GM23338 (cell line): ENCODE measurements around the gene DCT. TPM values are rescaled to one million over a fixed set of nuclear protein-coding genes. Genes with fewer than 3 reads are reported as not detected.

Experiments used
- ATAC-seq: fragments of 200-7000 bp; cut with Tn5 transposase; 3 replicates; pipeline ENCODE4 v1.9.1; 2020
- DNase-seq: peaks from one replicate; pipeline ENCODE4 v3.0.0-alpha.2; 2015; ENCODE audit warnings: low spot score
- H2AFZ ChIP-seq: fragments of 200-600 bp; sonication (generic); 2 replicates; pipeline ENCODE4 v1.8.0; 2016; ENCODE audit warnings: antibody characterized with exemption, mild to moderate bottlenecking, moderate library complexity
- H3F3A ChIP-seq: fragments of 200-600 bp; sonication (generic); replicated peaks from 2 replicates; pipeline ENCODE4 v1.8.0; 2017; ENCODE audit warnings: antibody characterized with exemption, mixed run types, low read depth
- H3K27ac ChIP-seq: fragments of 200-600 bp; sonication (generic); 2 replicates; pipeline ENCODE4 v1.6.1; 2016; ENCODE audit warnings: low read depth
- H3K27me3 ChIP-seq: fragments of 200-600 bp; sonication (generic); 2 replicates; pipeline ENCODE4 v1.8.0; 2016; ENCODE audit warnings: mild to moderate bottlenecking, mixed run types, moderate library complexity; ENCODE audit not compliant: insufficient read depth
- H3K36me3 ChIP-seq: fragments of 200-600 bp; sonication (generic); 2 replicates; pipeline ENCODE4 v1.8.0; 2016; ENCODE audit warnings: mild to moderate bottlenecking; ENCODE audit not compliant: insufficient read depth
- H3K4me1 ChIP-seq: fragments of 200-600 bp; sonication (generic); 2 replicates; pipeline ENCODE4 v1.8.0; 2016; ENCODE audit warnings: mild to moderate bottlenecking, moderate library complexity; ENCODE audit not compliant: insufficient read depth
- H3K4me2 ChIP-seq: fragments of 200-600 bp; sonication (generic); 2 replicates; pipeline ENCODE4 v1.7.1; 2017; ENCODE audit warnings: mixed run types
- H3K4me3 ChIP-seq: fragments of 200-600 bp; sonication (generic); 2 replicates; pipeline ENCODE4 v1.6.1; 2016; ENCODE audit warnings: mixed run types
- H3K79me2 ChIP-seq: fragments of 200-600 bp; sonication (generic); replicated peaks from 2 replicates; pipeline ENCODE4 v1.8.0; 2017; ENCODE audit warnings: mild to moderate bottlenecking; ENCODE audit not compliant: insufficient read depth
- H3K9me2 ChIP-seq: fragments of 200-600 bp; sonication (generic); 2 replicates; pipeline ENCODE4 v1.8.0; 2017; ENCODE audit not compliant: insufficient read depth
- H4K20me1 ChIP-seq: fragments of 200-600 bp; sonication (generic); replicated peaks from 2 replicates; pipeline ENCODE4 v1.8.0; 2017; ENCODE audit warnings: mild to moderate bottlenecking; ENCODE audit not compliant: insufficient read depth
- H3K27ac Mint-ChIP-seq: 2 replicates; pipeline ENCODE4 v1.8.0; 2020; ENCODE audit warnings: inconsistent platforms, mild to moderate bottlenecking, moderate library complexity, mixed read lengths
- H3K27me3 Mint-ChIP-seq: 3 replicates; pipeline ENCODE4 v1.8.0; 2022; ENCODE audit warnings: low read depth, mild to moderate bottlenecking, moderate library complexity, mixed read lengths, inconsistent platforms; ENCODE audit not compliant: insufficient read depth, poor library complexity
- H3K36me3 Mint-ChIP-seq: 3 replicates; pipeline ENCODE4 v1.8.0; 2021; ENCODE audit warnings: low read depth, mild to moderate bottlenecking, inconsistent platforms, moderate library complexity, mixed read lengths
- H3K4me1 Mint-ChIP-seq: 3 replicates; pipeline ENCODE4 v1.8.0; 2020; ENCODE audit warnings: mild to moderate bottlenecking, inconsistent platforms, mixed read lengths
- H3K4me3 Mint-ChIP-seq: 3 replicates; pipeline ENCODE4 v1.8.0; 2021; ENCODE audit warnings: moderate library complexity, mild to moderate bottlenecking, inconsistent platforms, mixed read lengths
- H3K9me3 Mint-ChIP-seq: 3 replicates; pipeline ENCODE4 v1.8.0; 2020; ENCODE audit warnings: moderate library complexity, mild to moderate bottlenecking, inconsistent platforms, mixed read lengths
- CREB1 ChIP-seq: fragments of 250-450 bp; sonication (Bioruptor Pico); IDR thresholded peaks from 2 replicates; pipeline ENCODE4 v1.5.0; 2020; ENCODE audit warnings: low read depth, mild to moderate bottlenecking, moderate library complexity
- EZH2phosphoT487 ChIP-seq: fragments of 200-600 bp; sonication (generic); IDR thresholded peaks from one replicate; pipeline ENCODE4 v1.8.1; 2018; ENCODE audit warnings: antibody characterized with exemption; ENCODE audit not compliant: unreplicated experiment
- JUNB ChIP-seq: IDR thresholded peaks from one replicate; pipeline ENCODE4 v1.6.1; 2016; ENCODE audit warnings: antibody characterized with exemption; ENCODE audit not compliant: unreplicated experiment
- NANOG ChIP-seq: IDR thresholded peaks from 2 replicates; pipeline ENCODE4 v1.6.1; 2016; ENCODE audit warnings: antibody characterized with exemption, borderline replicate concordance
- POLR2AphosphoS5 ChIP-seq: IDR thresholded peaks from 2 replicates; pipeline ENCODE4 v1.6.1; 2016; ENCODE audit warnings: antibody characterized with exemption, low read depth
- STAT1 ChIP-seq: IDR thresholded peaks from one replicate; pipeline ENCODE4 v1.6.1; 2016; ENCODE audit warnings: antibody characterized with exemption; ENCODE audit not compliant: unreplicated experiment
- ZNF114 ChIP-seq: fragments of 250-450 bp; sonication (Bioruptor Pico); IDR thresholded peaks from 2 replicates; pipeline ENCODE4 v1.5.0; 2020; ENCODE audit warnings: mild to moderate bottlenecking, moderate library complexity
- ZNF331 ChIP-seq: fragments of 250-450 bp; sonication (Bioruptor Pico); IDR thresholded peaks from 2 replicates; pipeline ENCODE4 v1.5.0; 2020; ENCODE audit warnings: low read depth, mild to moderate bottlenecking, moderate library complexity
- polyA plus RNA-seq: library from polyadenylated mRNA; unstranded; fragments of >200 nt; fragmentation: Nextera tagmentation; extraction: Ambion mirVana; gene quantifications from 2 replicates; pipeline ENCODE4 v1.2.1, GENCODE V29; 2016
- total RNA-seq: library from RNA; depleted of rRNA; stranded (reverse); fragments of >200 nt; shearing (Covaris generic); gene quantifications from 2 replicates; pipeline ENCODE4 v1.2.3, GENCODE V29; 2014
- TF ChIP-seq, protein P1 (sequence below): IDR thresholded peaks from one replicate; pipeline ENCODE4 v1.6.1; 2018; ENCODE audit warnings: antibody characterized with exemption; ENCODE audit not compliant: unreplicated experiment
- TF ChIP-seq, protein P2 (sequence below): fragments of 250-450 bp; sonication (Bioruptor Pico); IDR thresholded peaks from 2 replicates; pipeline ENCODE4 v1.5.0; 2020; ENCODE audit warnings: mild to moderate bottlenecking, moderate library complexity
- TF ChIP-seq, protein P3 (sequence below): IDR thresholded peaks from 2 replicates; pipeline ENCODE4 v1.6.1; 2016; ENCODE audit warnings: antibody characterized with exemption
- TF ChIP-seq, protein P4 (sequence below), 2 experiments: fragments of 200-600 bp in 1 of 2; sonication (generic) in 1 of 2; conservative IDR thresholded peaks; 2 replicates each; pipeline versions ENCODE4 v1.5.1 to v1.6.1; 2016 to 2017; ENCODE audit warnings: antibody characterized with exemption in 2 of 2, low read depth in 2 of 2, mild to moderate bottlenecking in 2 of 2, moderate library complexity in 1 of 2

Gene DCT
- total and polyA plus RNA-seq, 2 experiments from 2014 or later, result 0.14 TPM; not detected in 1

DNA sequence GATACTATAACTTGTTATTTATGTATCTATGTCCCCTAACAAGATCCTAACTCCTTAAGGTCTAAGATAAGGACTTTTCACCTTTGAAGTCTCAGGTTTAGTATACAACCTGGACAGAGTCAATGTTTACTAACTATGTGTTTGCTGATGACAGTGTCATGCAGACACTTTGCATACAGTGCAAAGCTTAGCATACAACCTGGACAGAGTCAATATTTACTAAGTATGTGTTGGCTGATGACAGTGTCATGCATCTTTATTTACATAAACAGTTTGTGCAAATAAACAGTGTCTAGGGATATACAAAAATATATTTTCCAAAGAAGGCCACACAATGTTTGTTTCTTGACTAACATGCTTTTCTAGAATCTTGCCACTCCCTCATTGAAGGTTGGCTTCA lies 34.7 kb downstream of the DCT start:
- Histone ChIP-seq H2AFZ (no peak overlapping the region), H3K9me2 (no peaks in the 10 kb centered on the region; the same call in 1 of the 2 replicates), H3K4me2 (no peak overlapping the region), H3K27ac (no peak overlapping the region), H3K4me1 (no peaks in the 10 kb centered on the region), H4K20me1 (no peaks in the 10 kb centered on the region), H3K4me3 (no peak overlapping the region), H3K27me3 (no peaks in the 10 kb centered on the region), H3F3A (no peaks in the 10 kb centered on the region), H3K36me3 (no peaks in the 10 kb centered on the region), H3K79me2 (no peaks in the 10 kb centered on the region)
- H3K36me3 Mint-ChIP-seq, result no peaks in the 10 kb centered on the region
- DNase-seq (no peak), ATAC-seq (no peak)
- no peak overlapping the region for H3K4me3 Mint-ChIP-seq
- TF ChIP-seq ZNF331 (CRISPR knock-in tag) (no peak), ZNF114 (CRISPR knock-in tag) (no peak), STAT1 (no peak), EZH2phosphoT487 (no peak), NANOG (no peak), JUNB (no peak), CREB1 (CRISPR knock-in tag) (no peak), POLR2AphosphoS5 (no peak)
- TF ChIP-seq, protein P1, sequence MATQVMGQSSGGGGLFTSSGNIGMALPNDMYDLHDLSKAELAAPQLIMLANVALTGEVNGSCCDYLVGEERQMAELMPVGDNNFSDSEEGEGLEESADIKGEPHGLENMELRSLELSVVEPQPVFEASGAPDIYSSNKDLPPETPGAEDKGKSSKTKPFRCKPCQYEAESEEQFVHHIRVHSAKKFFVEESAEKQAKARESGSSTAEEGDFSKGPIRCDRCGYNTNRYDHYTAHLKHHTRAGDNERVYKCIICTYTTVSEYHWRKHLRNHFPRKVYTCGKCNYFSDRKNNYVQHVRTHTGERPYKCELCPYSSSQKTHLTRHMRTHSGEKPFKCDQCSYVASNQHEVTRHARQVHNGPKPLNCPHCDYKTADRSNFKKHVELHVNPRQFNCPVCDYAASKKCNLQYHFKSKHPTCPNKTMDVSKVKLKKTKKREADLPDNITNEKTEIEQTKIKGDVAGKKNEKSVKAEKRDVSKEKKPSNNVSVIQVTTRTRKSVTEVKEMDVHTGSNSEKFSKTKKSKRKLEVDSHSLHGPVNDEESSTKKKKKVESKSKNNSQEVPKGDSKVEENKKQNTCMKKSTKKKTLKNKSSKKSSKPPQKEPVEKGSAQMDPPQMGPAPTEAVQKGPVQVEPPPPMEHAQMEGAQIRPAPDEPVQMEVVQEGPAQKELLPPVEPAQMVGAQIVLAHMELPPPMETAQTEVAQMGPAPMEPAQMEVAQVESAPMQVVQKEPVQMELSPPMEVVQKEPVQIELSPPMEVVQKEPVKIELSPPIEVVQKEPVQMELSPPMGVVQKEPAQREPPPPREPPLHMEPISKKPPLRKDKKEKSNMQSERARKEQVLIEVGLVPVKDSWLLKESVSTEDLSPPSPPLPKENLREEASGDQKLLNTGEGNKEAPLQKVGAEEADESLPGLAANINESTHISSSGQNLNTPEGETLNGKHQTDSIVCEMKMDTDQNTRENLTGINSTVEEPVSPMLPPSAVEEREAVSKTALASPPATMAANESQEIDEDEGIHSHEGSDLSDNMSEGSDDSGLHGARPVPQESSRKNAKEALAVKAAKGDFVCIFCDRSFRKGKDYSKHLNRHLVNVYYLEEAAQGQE, result no peak
- TF ChIP-seq, protein P2, sequence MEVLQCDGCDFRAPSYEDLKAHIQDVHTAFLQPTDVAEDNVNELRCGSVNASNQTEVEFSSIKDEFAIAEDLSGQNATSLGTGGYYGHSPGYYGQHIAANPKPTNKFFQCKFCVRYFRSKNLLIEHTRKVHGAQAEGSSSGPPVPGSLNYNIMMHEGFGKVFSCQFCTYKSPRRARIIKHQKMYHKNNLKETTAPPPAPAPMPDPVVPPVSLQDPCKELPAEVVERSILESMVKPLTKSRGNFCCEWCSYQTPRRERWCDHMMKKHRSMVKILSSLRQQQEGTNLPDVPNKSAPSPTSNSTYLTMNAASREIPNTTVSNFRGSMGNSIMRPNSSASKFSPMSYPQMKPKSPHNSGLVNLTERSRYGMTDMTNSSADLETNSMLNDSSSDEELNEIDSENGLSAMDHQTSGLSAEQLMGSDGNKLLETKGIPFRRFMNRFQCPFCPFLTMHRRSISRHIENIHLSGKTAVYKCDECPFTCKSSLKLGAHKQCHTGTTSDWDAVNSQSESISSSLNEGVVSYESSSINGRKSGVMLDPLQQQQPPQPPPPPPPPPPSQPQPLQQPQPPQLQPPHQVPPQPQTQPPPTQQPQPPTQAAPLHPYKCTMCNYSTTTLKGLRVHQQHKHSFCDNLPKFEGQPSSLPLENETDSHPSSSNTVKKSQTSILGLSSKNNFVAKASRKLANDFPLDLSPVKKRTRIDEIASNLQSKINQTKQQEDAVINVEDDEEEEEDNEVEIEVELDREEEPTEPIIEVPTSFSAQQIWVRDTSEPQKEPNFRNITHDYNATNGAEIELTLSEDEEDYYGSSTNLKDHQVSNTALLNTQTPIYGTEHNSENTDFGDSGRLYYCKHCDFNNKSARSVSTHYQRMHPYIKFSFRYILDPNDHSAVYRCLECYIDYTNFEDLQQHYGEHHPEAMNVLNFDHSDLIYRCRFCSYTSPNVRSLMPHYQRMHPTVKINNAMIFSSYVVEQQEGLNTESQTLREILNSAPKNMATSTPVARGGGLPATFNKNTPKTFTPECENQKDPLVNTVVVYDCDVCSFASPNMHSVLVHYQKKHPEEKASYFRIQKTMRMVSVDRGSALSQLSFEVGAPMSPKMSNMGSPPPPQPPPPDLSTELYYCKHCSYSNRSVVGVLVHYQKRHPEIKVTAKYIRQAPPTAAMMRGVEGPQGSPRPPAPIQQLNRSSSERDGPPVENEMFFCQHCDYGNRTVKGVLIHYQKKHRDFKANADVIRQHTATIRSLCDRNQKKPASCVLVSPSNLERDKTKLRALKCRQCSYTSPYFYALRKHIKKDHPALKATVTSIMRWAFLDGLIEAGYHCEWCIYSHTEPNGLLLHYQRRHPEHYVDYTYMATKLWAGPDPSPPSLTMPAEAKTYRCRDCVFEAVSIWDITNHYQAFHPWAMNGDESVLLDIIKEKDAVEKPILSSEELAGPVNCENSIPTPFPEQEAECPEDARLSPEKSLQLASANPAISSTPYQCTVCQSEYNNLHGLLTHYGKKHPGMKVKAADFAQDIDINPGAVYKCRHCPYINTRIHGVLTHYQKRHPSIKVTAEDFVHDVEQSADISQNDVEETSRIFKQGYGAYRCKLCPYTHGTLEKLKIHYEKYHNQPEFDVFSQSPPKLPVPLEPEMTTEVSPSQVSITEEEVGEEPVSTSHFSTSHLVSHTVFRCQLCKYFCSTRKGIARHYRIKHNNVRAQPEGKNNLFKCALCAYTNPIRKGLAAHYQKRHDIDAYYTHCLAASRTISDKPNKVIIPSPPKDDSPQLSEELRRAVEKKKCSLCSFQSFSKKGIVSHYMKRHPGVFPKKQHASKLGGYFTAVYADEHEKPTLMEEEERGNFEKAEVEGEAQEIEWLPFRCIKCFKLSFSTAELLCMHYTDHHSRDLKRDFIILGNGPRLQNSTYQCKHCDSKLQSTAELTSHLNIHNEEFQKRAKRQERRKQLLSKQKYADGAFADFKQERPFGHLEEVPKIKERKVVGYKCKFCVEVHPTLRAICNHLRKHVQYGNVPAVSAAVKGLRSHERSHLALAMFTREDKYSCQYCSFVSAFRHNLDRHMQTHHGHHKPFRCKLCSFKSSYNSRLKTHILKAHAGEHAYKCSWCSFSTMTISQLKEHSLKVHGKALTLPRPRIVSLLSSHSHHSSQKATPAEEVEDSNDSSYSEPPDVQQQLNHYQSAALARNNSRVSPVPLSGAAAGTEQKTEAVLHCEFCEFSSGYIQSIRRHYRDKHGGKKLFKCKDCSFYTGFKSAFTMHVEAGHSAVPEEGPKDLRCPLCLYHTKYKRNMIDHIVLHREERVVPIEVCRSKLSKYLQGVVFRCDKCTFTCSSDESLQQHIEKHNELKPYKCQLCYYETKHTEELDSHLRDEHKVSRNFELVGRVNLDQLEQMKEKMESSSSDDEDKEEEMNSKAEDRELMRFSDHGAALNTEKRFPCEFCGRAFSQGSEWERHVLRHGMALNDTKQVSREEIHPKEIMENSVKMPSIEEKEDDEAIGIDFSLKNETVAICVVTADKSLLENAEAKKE, result no peak
- TF ChIP-seq, protein P3, sequence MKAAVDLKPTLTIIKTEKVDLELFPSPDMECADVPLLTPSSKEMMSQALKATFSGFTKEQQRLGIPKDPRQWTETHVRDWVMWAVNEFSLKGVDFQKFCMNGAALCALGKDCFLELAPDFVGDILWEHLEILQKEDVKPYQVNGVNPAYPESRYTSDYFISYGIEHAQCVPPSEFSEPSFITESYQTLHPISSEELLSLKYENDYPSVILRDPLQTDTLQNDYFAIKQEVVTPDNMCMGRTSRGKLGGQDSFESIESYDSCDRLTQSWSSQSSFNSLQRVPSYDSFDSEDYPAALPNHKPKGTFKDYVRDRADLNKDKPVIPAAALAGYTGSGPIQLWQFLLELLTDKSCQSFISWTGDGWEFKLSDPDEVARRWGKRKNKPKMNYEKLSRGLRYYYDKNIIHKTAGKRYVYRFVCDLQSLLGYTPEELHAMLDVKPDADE, result no peak
- TF ChIP-seq, protein P4, sequence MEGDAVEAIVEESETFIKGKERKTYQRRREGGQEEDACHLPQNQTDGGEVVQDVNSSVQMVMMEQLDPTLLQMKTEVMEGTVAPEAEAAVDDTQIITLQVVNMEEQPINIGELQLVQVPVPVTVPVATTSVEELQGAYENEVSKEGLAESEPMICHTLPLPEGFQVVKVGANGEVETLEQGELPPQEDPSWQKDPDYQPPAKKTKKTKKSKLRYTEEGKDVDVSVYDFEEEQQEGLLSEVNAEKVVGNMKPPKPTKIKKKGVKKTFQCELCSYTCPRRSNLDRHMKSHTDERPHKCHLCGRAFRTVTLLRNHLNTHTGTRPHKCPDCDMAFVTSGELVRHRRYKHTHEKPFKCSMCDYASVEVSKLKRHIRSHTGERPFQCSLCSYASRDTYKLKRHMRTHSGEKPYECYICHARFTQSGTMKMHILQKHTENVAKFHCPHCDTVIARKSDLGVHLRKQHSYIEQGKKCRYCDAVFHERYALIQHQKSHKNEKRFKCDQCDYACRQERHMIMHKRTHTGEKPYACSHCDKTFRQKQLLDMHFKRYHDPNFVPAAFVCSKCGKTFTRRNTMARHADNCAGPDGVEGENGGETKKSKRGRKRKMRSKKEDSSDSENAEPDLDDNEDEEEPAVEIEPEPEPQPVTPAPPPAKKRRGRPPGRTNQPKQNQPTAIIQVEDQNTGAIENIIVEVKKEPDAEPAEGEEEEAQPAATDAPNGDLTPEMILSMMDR (conservative IDR thresholded peaks at IDR 0.05; ENCODE audit: low read depth in 2 of 2), result no peak
- H3K27me3 Mint-ChIP-seq, result no peaks in the 10 kb centered on the region
- H3K4me1 Mint-ChIP-seq, result no peaks in the 10 kb centered on the region
- H3K27ac Mint-ChIP-seq, result no peak overlapping the region
- no peaks in the 10 kb centered on the region for H3K9me3 Mint-ChIP-seq
